OCI-LY3 (cell line): Measurements from ENCODE around the gene FILIP1L.

Source experiments
- H2AFZ ChIP-seq: fragments of 200-600, 300-600 bp; shearing (Covaris generic); 2 replicates; pipeline ENCODE4 v1.6.0; 2014; ENCODE audit warnings: antibody characterized with exemption, low read depth, low read length
- H3K27ac ChIP-seq: fragments of 200-600, 300-600 bp; sonication (generic); 2 replicates; pipeline ENCODE4 v1.5.1; 2014; ENCODE audit warnings: mild to moderate bottlenecking, low read length, moderate library complexity, mixed read lengths
- H3K27me3 ChIP-seq: fragments of 200-600, 300-600 bp; sonication (generic); 2 replicates; pipeline ENCODE4 v1.6.1; 2014; ENCODE audit warnings: low read depth, low read length, mixed read lengths
- H3K36me3 ChIP-seq: fragments of 200-600, 300-600 bp; sonication (generic); replicated peaks from 2 replicates; pipeline ENCODE3; 2014; ENCODE audit warnings: low read depth, low read length, mixed read lengths
- H3K4me1 ChIP-seq: fragments of 300-600, 200-600 bp; sonication (generic); 2 replicates; pipeline ENCODE4 v1.6.1; 2014; ENCODE audit warnings: low read length, mixed read lengths
- H3K4me2 ChIP-seq: fragments of 200-600, 300-600 bp; sonication (generic); 2 replicates; pipeline ENCODE4 v1.6.1; 2014; ENCODE audit warnings: low read length, mixed read lengths
- H3K4me3 ChIP-seq: fragments of 300-600, 200-600 bp; sonication (generic); 2 replicates; pipeline ENCODE4 v1.5.1; 2014; ENCODE audit warnings: antibody characterized with exemption, mild to moderate bottlenecking, low read length, moderate library complexity
- H3K79me2 ChIP-seq: fragments of 300-600, 200-600 bp; shearing (Covaris generic); 2 replicates; pipeline ENCODE4 v1.6.1; 2014; ENCODE audit warnings: mild to moderate bottlenecking, low read length, mixed read lengths
- H3K9ac ChIP-seq: fragments of 300-600, 200-600 bp; shearing (Covaris generic); 2 replicates; pipeline ENCODE4 v1.6.0; 2014; ENCODE audit warnings: mild to moderate bottlenecking, low read length, moderate library complexity
- H3K9me3 ChIP-seq: fragments of 200-600, 300-600 bp; shearing (Covaris generic); 2 replicates; pipeline ENCODE4 v1.6.1; 2014; ENCODE audit warnings: low read length, mixed read lengths; ENCODE audit not compliant: insufficient read depth
- H4K20me1 ChIP-seq: fragments of 200-600, 300-600 bp; sonication (generic); 2 replicates; pipeline ENCODE4 v1.6.1; 2016; ENCODE audit warnings: low read length, mixed read lengths; ENCODE audit not compliant: insufficient read depth
- CTCF ChIP-seq: fragments of 200-600, 300-600 bp; sonication (generic); IDR thresholded peaks from 2 replicates; pipeline ENCODE4 v1.5.1; 2014; ENCODE audit warnings: antibody characterized with exemption, low read length, low read depth
- EZH2phosphoT487 ChIP-seq: fragments of 200-600 bp; shearing (Covaris generic); IDR thresholded peaks from 2 replicates; pipeline ENCODE4 v1.6.1; 2018; ENCODE audit warnings: antibody characterized with exemption, mixed run types, low read depth

The FILIP1L gene

GRCh38 chr3:99966662-99967416 lies 147.5 kb downstream of the FILIP1L start:
- Histone ChIP-seq H3K4me1 (no peaks in the 10 kb centered on the region), H3K4me3 (no peak overlapping the region), H3K27ac (no peak overlapping the region), H3K9me3 (no peaks in the 10 kb centered on the region), H4K20me1 (no peaks in the 10 kb centered on the region), H2AFZ (no peak overlapping the region), H3K27me3 (no peaks in the 10 kb centered on the region), H3K9ac (no peak overlapping the region), H3K79me2 (0 out of 2 replicates have a peak, but pooled peaks cover 3% of the 10 kb centered on the region), H3K36me3 (no peaks in the 10 kb centered on the region), H3K4me2 (no peak overlapping the region)
- no peak for TF ChIP-seq EZH2phosphoT487
- TF ChIP-seq CTCF: no peak

GRCh38 chr3:99965681-99966408 lies 148.5 kb downstream of the FILIP1L start:
- 0 out of 2 replicates have a peak, but pooled peaks cover 5% of the 10 kb centered on the region for H3K79me2 ChIP-seq
- no peaks in the 10 kb centered on the region for H3K36me3 ChIP-seq
- TF ChIP-seq CTCF: no peak
- no peak for TF ChIP-seq EZH2phosphoT487
- no peak overlapping the region for H3K27ac ChIP-seq
- no peaks in the 10 kb centered on the region for H3K4me1 ChIP-seq
- H3K27me3 ChIP-seq: no peaks in the 10 kb centered on the region
- no peak overlapping the region for H2AFZ ChIP-seq
- H3K9me3 ChIP-seq: no peaks in the 10 kb centered on the region
- H3K4me3 ChIP-seq: no peak overlapping the region
- no peaks in the 10 kb centered on the region for H4K20me1 ChIP-seq
- no peak overlapping the region for H3K4me2 ChIP-seq
- no peak overlapping the region for H3K9ac ChIP-seq

GRCh38 chr3:99965077-99965476 lies 149.2 kb downstream of the FILIP1L start:
- no peaks in the 10 kb centered on the region for H4K20me1 ChIP-seq
- TF ChIP-seq EZH2phosphoT487: no peak
- no peak for TF ChIP-seq CTCF
- no peak overlapping the region for H3K27ac ChIP-seq
- H3K36me3 ChIP-seq: no peaks in the 10 kb centered on the region
- no peak overlapping the region for H3K4me3 ChIP-seq
- H2AFZ ChIP-seq: no peak overlapping the region
- no peak overlapping the region for H3K4me2 ChIP-seq
- no peaks in the 10 kb centered on the region for H3K4me1 ChIP-seq
- H3K9me3 ChIP-seq: no peaks in the 10 kb centered on the region
- 0 out of 2 replicates have a peak, but pooled peaks cover 5% of the 10 kb centered on the region for H3K79me2 ChIP-seq
- no peak overlapping the region for H3K9ac ChIP-seq
- H3K27me3 ChIP-seq: no peaks in the 10 kb centered on the region

GRCh38 chr3:99962703-99963102 lies 151.6 kb downstream of the FILIP1L start:
- Histone ChIP-seq H3K9me3 (no peaks in the 10 kb centered on the region), H3K9ac (no peak overlapping the region), H3K4me2 (no peak overlapping the region), H3K36me3 (no peaks in the 10 kb centered on the region), H3K79me2 (0 out of 2 replicates have a peak, but pooled peaks cover 5% of the 10 kb centered on the region), H4K20me1 (no peaks in the 10 kb centered on the region), H3K27ac (no peak overlapping the region), H3K27me3 (no peaks in the 10 kb centered on the region), H3K4me3 (no peak overlapping the region), H2AFZ (no peak overlapping the region), H3K4me1 (no peaks in the 10 kb centered on the region)
- TF ChIP-seq EZH2phosphoT487: no peak
- TF ChIP-seq CTCF: no peak
